GM12878 (cell line): ENCODE results near the gene FAM163B. TPM values are rescaled to one million over a fixed set of nuclear protein-coding genes. Genes with fewer than 3 reads are reported as not detected.

Experiments used
- ATAC-seq: fragments of 200-7000 bp; cut with Tn5 transposase; 3 replicates; pipeline ENCODE4 v1.9.1; 2020; ENCODE audit warnings: mild to moderate bottlenecking, moderate library complexity
- BruUV-seq: library from RNA; stranded (reverse); fragments of 400-500 nt; replicated peaks from 2 replicates; lab custom pipeline; 2021; lab: Mats Ljungman, UMichigan
- CTCF ChIA-PET: fragments of 300-600 bp; sonication (Branson Sonifier 250); formaldehyde crosslinking; extraction: SDS; loops from one replicate; lab custom pipeline; 2021; ENCODE audit warnings: inconsistent platforms; lab: Yijun Ruan, JAX
- POLR2A ChIA-PET: fragments of 350-600 bp; formaldehyde crosslinking; extraction: SDS; loops from one replicate; lab custom pipeline; 2021; ENCODE audit warnings: inconsistent platforms; lab: Charles Lee
- RAD21 ChIA-PET: fragments of 300-600 bp; sonication (Branson Sonifier 250); formaldehyde crosslinking; loops from one replicate; lab custom pipeline; 2023; ENCODE audit warnings: antibody characterized with exemption; ENCODE audit not compliant: unreplicated experiment; lab: Charles Lee
- SMC1A ChIA-PET: fragments of 300-600 bp; sonication (Branson Sonifier 250); formaldehyde crosslinking; loops from one replicate; lab custom pipeline; 2023; ENCODE audit not compliant: unreplicated experiment, uncharacterized antibody; lab: Charles Lee
- DNase-seq: peaks from one replicate; pipeline ENCODE4 v3.0.0-alpha.2; 2011; ENCODE audit warnings: low read depth, low spot score
- FAIRE-seq: peaks from 3 replicates; lab custom pipeline; 2011; peaks lifted over from hg19 to GRCh38; lab: Jason Lieb, UNC
- H2AFZ ChIP-seq: 2 replicates; pipeline ENCODE4 v1.6.0; 2011; ENCODE audit warnings: low read depth, low read length, control low read depth; ENCODE audit not compliant: control insufficient read depth
- H3K27ac ChIP-seq: 2 replicates; pipeline ENCODE4 v1.5.1; 2011; ENCODE audit warnings: control low read depth; ENCODE audit not compliant: control insufficient read depth, insufficient read depth
- H3K27me3 ChIP-seq, 2 experiments: replicated peaks in 1 of 2; 2 replicates each; pipeline versions ENCODE4 v1.6.0 to v1.6.1; 2011; ENCODE audit warnings: low read length in 1 of 2; ENCODE audit not compliant: control insufficient read depth in 2 of 2, insufficient read depth in 2 of 2
- H3K36me3 ChIP-seq, 2 experiments: 2 replicates each; pipeline ENCODE4 v1.5.1; 2011; ENCODE audit warnings: low read length in 1 of 2; ENCODE audit not compliant: control insufficient read depth in 2 of 2, insufficient read depth in 2 of 2
- H3K4me1 ChIP-seq: 2 replicates; pipeline ENCODE4 v1.6.1; 2011; ENCODE audit warnings: mild to moderate bottlenecking, low read length, moderate library complexity, mixed read lengths; ENCODE audit not compliant: control insufficient read depth, insufficient read depth
- H3K4me2 ChIP-seq: 2 replicates; pipeline ENCODE4 v1.6.0; 2011; ENCODE audit warnings: control low read depth; ENCODE audit not compliant: control insufficient read depth, insufficient read depth
- H3K4me3 ChIP-seq: fragments of 200-600 bp; sonication (generic); 2 replicates; pipeline ENCODE4 v1.5.1; 2016
- H3K79me2 ChIP-seq: 2 replicates; pipeline ENCODE4 v1.6.0; 2011; ENCODE audit warnings: low read length; ENCODE audit not compliant: control insufficient read depth, insufficient read depth
- H3K9ac ChIP-seq: 2 replicates; pipeline ENCODE4 v1.8.0; 2011; ENCODE audit warnings: low read length, control low read depth, mixed read lengths; ENCODE audit not compliant: control insufficient read depth, insufficient read depth
- H3K9me3 ChIP-seq: replicated peaks from 3 replicates; pipeline ENCODE4 v1.5.1; 2011; ENCODE audit warnings: mild to moderate bottlenecking, low read length; ENCODE audit not compliant: control insufficient read depth, insufficient read depth
- H4K20me1 ChIP-seq: 2 replicates; pipeline ENCODE4 v1.6.0; 2011; ENCODE audit not compliant: control insufficient read depth, insufficient read depth
- CBFB ChIP-seq: IDR thresholded peaks from 2 replicates; pipeline ENCODE4 v1.6.1; 2016; ENCODE audit warnings: antibody characterized with exemption, low read depth
- CUX1 ChIP-seq: IDR thresholded peaks from 2 replicates; pipeline ENCODE4 v1.6.1; 2012; ENCODE audit warnings: improper control_type of control experiment, low read depth, low read length; ENCODE audit not compliant: insufficient replicate concordance
- MTA3 ChIP-seq: IDR thresholded peaks from 2 replicates; pipeline ENCODE4 v1.6.1; 2012; ENCODE audit warnings: low read length, inconsistent platforms, borderline replicate concordance
- SMAD1 ChIP-seq: fragments of 450-650 bp; IDR thresholded peaks from 2 replicates; pipeline ENCODE4 v1.6.1; 2018; ENCODE audit warnings: mild to moderate bottlenecking, low read depth; ENCODE audit not compliant: partially characterized antibody
- SMARCA5 ChIP-seq: fragments of 450-650 bp; IDR thresholded peaks from 2 replicates; pipeline ENCODE4 v1.6.1; 2017; ENCODE audit warnings: mild to moderate bottlenecking
- TBL1XR1 ChIP-seq: IDR thresholded peaks from 2 replicates; pipeline ENCODE4 v1.6.1; 2012; ENCODE audit warnings: low read depth, low read length, improper control_type of control experiment
- WGBS: methylation state at CpG from one replicate; pipeline ENCODE4 v1.1.6; 2016; ENCODE audit warnings: low lambda C conversion rate; ENCODE audit not compliant: insufficient replicate concordance, insufficient coverage; ENCODE audit errors: missing lambda C conversion rate; 5-methylcytosine and 5-hydroxymethylcytosine counted together
- in situ Hi-C: fragments of 300-500 bp; cut with MboI; formaldehyde crosslinking; loops from 9 replicates; pipeline ENCODE4 v1.14.3; 2018; ENCODE audit warnings: mixed read lengths
- intact Hi-C: fragments of 100-400 bp; cut with micrococcal nuclease; formaldehyde crosslinking; loops from one replicate; pipeline ENCODE4 v1.14.2; 2022; ENCODE audit not compliant: unreplicated experiment
- polyA plus RNA-seq, 11 experiments: library from polyadenylated mRNA; depleted of rRNA in 4 of 11; unstranded in 6 of 11; stranded (reverse) in 5 of 11; fragments of >200 nt; fragmentation: Nextera tagmentation in 4 of 11; fragmentation: Illumina TruSeq in 1 of 11; extraction: Ambion mirVana in 4 of 11; extraction: Trizol in 1 of 11; gene quantifications; 1 replicate in 1 of 11; 2 replicates in 10 of 11; pipeline versions ENCODE4 v1.2.1 to v1.2.3, GENCODE V29; 2011 to 2016; ENCODE audit warnings: inconsistent platforms in 2 of 11, missing spikeins in 2 of 11, low read depth in 1 of 11
- total RNA-seq, 4 experiments: library from RNA; depleted of rRNA in 3 of 4; stranded (reverse); fragments of >200 nt in 3 of 4; fragmentation: Illumina TruSeq in 1 of 4; extraction: Trizol in 1 of 4; gene quantifications; 2 replicates each; pipeline versions ENCODE4 v1.2.1 to v1.2.3, GENCODE V29; 2013 to 2021
- TF ChIP-seq, protein P1 (sequence below): fragments of 450-650 bp; IDR thresholded peaks from 2 replicates; pipeline ENCODE4 v1.6.1; 2016; ENCODE audit warnings: mild to moderate bottlenecking, moderate library complexity, borderline replicate concordance
- TF ChIP-seq, protein P2 (sequence below): fragments of 450-650 bp; IDR thresholded peaks from 2 replicates; pipeline ENCODE4 v1.6.1; 2017; ENCODE audit warnings: borderline replicate concordance
- TF ChIP-seq, protein P3 (sequence below): fragments of 450-650 bp; IDR thresholded peaks from 2 replicates; pipeline ENCODE4 v1.6.1; 2016; ENCODE audit warnings: mild to moderate bottlenecking

The FAM163B gene
- total and polyA plus RNA-seq, 10 of the 15 experiments (the other 5 are each of a cell fraction or from before 2014, with no cell fraction given), result not detected

DNA sequence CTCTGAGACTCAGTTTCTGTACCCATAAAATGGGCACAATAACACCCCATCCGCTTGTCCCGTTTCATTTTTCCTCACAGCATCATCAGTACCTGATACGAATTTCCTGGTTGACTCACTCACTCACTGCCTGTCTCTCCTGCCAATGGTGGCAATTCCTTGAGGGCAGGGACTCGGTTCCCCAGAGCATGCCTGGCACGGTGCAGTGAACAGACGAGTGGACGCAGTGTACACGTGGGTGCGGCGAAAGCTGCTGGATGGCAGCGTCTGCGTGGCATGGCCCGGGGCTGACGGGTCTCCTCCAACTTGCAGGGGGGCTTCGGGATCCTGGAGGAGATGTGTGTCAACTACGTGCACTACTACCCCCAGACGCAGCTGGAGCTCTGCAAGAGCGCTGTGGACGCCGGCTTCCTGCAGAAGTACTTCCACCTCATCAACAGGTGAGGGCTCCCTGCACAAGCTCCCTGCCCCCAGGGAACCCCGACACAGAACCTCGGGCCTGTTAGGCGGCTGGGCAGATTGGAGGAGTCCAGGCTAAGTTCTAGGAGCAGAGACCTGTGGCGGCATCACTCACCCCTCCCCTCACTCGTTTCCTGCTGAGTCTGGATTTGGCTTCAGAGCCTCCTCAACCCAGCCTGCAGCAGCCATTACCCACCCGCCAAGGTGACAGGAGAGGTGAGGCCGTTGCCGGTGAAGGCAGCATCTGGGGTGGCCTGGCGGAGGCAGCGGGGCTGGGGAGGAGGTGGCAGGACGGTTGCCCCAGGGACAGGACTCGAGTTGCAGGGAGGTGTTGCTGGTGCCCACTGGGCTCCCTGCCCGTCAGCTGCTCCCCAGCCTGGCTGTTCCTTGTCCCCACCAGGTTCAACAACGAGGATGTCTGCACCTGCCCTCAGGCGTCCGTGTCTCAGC is 47.3 kb upstream of the FAM163B start:
- intact Hi-C loops, result no loop called here
- H2AFZ ChIP-seq, result no peak overlapping the region
- no peak overlapping the region for H3K9ac ChIP-seq
- H3K4me2 ChIP-seq, result no peak overlapping the region
- H3K27ac ChIP-seq, result no peak overlapping the region
- ChIA-PET CTCF (no interaction called here), POLR2A (no interaction called here), RAD21 (no interaction called here), SMC1A (no interaction called here)
- no peak for DNase-seq
- no peaks in the 10 kb centered on the region for H3K36me3 ChIP-seq
- H4K20me1 ChIP-seq, result no peaks in the 10 kb centered on the region
- no TSS peak for BruUV-seq
- H3K27me3 ChIP-seq, result peaks cover 7 to 11% of the 10 kb centered on the region in 2 experiments; a peak in 3 of 4 replicates
- 31% methylated on average over 32 of the region's 36 CpGs for WGBS
- no peaks in the 10 kb centered on the region for H3K9me3 ChIP-seq
- FAIRE-seq, result no peak
- H3K4me1 ChIP-seq, result no peaks in the 10 kb centered on the region
- in situ Hi-C loops, result no loop called here
- no peak overlapping the region for H3K4me3 ChIP-seq
- ATAC-seq, result no peak
- H3K79me2 ChIP-seq, result no peaks in the 10 kb centered on the region
- TF ChIP-seq MTA3, result no peak
- TF ChIP-seq, protein P1, sequence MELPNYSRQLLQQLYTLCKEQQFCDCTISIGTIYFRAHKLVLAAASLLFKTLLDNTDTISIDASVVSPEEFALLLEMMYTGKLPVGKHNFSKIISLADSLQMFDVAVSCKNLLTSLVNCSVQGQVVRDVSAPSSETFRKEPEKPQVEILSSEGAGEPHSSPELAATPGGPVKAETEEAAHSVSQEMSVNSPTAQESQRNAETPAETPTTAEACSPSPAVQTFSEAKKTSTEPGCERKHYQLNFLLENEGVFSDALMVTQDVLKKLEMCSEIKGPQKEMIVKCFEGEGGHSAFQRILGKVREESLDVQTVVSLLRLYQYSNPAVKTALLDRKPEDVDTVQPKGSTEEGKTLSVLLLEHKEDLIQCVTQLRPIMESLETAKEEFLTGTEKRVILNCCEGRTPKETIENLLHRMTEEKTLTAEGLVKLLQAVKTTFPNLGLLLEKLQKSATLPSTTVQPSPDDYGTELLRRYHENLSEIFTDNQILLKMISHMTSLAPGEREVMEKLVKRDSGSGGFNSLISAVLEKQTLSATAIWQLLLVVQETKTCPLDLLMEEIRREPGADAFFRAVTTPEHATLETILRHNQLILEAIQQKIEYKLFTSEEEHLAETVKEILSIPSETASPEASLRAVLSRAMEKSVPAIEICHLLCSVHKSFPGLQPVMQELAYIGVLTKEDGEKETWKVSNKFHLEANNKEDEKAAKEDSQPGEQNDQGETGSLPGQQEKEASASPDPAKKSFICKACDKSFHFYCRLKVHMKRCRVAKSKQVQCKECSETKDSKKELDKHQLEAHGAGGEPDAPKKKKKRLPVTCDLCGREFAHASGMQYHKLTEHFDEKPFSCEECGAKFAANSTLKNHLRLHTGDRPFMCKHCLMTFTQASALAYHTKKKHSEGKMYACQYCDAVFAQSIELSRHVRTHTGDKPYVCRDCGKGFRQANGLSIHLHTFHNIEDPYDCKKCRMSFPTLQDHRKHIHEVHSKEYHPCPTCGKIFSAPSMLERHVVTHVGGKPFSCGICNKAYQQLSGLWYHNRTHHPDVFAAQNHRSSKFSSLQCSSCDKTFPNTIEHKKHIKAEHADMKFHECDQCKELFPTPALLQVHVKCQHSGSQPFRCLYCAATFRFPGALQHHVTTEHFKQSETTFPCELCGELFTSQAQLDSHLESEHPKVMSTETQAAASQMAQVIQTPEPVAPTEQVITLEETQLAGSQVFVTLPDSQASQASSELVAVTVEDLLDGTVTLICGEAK, result no peak
- TF ChIP-seq CUX1, result no peak
- TF ChIP-seq, protein P2, sequence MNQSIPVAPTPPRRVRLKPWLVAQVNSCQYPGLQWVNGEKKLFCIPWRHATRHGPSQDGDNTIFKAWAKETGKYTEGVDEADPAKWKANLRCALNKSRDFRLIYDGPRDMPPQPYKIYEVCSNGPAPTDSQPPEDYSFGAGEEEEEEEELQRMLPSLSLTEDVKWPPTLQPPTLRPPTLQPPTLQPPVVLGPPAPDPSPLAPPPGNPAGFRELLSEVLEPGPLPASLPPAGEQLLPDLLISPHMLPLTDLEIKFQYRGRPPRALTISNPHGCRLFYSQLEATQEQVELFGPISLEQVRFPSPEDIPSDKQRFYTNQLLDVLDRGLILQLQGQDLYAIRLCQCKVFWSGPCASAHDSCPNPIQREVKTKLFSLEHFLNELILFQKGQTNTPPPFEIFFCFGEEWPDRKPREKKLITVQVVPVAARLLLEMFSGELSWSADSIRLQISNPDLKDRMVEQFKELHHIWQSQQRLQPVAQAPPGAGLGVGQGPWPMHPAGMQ, result no peak
- no peak for TF ChIP-seq TBL1XR1
- no peak for TF ChIP-seq SMAD1
- TF ChIP-seq, protein P3, sequence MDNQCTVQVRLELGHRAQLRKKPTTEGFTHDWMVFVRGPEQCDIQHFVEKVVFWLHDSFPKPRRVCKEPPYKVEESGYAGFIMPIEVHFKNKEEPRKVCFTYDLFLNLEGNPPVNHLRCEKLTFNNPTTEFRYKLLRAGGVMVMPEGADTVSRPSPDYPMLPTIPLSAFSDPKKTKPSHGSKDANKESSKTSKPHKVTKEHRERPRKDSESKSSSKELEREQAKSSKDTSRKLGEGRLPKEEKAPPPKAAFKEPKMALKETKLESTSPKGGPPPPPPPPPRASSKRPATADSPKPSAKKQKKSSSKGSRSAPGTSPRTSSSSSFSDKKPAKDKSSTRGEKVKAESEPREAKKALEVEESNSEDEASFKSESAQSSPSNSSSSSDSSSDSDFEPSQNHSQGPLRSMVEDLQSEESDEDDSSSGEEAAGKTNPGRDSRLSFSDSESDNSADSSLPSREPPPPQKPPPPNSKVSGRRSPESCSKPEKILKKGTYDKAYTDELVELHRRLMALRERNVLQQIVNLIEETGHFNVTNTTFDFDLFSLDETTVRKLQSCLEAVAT, result no peak
- TF ChIP-seq SMARCA5, result no peak
- TF ChIP-seq CBFB, result no peak
